NOMO-1 treated with DMSO at 0.1 percent for 48 hours (cell line): Measurements from ENCODE around the gene HDLBP.
A peak's percentile ranks its signal among the peaks of the same experiment; 100 is the strongest.
"Not testable (repeated sequence)": the region's sequence is repeated elsewhere in the genome, so short reads cannot be mapped to it uniquely, and the experiment has no call there.

Source experiments
- DNase-seq: peaks from one replicate; lab custom pipeline; 2025; ENCODE audit not compliant: unreplicated experiment; lab: John Stamatoyannopoulos, UW

Gene HDLBP

GRCh38 chr2:241339839-241340630, 24.6 kb upstream of the HDLBP start:
- no peak for DNase-seq

- DNase-seq, result no peak
Observed at GRCh38 chr2:241334813-241335212, 19.3 kb upstream of the HDLBP start.

GRCh38 chr2:241330616-241330981, 15.1 kb upstream of the HDLBP start:
- DNase-seq, result no peak

- no peak for DNase-seq
Observed at GRCh38 chr2:241329669-241330615, 14.5 kb upstream of the HDLBP start.

- DNase-seq, result no peak
Observed at GRCh38 chr2:241325257-241325656, 9.8 kb upstream of the HDLBP start.

GRCh38 chr2:241324775-241325174, 9.3 kb upstream of the HDLBP start:
- DNase-seq, result peak; percentile 74

GRCh38 chr2:241323778-241324177, 8.3 kb upstream of the HDLBP start:
- DNase-seq, result no peak

- no peak for DNase-seq
Observed at GRCh38 chr2:241321886-241322285, 6.4 kb upstream of the HDLBP start.

GRCh38 chr2:241321033-241321432, 5.6 kb upstream of the HDLBP start:
- no peak for DNase-seq

- DNase-seq, result no peak
Observed at GRCh38 chr2:241320394-241320793, 4.9 kb upstream of the HDLBP start.

- DNase-seq, result not testable (repeated sequence)
Observed at GRCh38 chr2:241318830-241319229, 3.4 kb upstream of the HDLBP start.

- peak; percentile 70 for DNase-seq
Observed at GRCh38 chr2:241317391-241317790, 1.9 kb upstream of the HDLBP start.

- DNase-seq, result no peak
Observed at GRCh38 chr2:241316825-241317224, 1.4 kb upstream of the HDLBP start.

GRCh38 chr2:241315879-241316631, 583 bp upstream of the HDLBP start, which contains the start of gene SEPTIN2:
Gene SEPTIN2 (plus strand): TSS chr2:241315925. CDS start chr2:241324233, 8,308 bp downstream.
- DNase-seq, result peak; percentile 47

- peak; percentile 69 for DNase-seq
Observed at GRCh38 chr2:241314226-241315092, 1.0 kb downstream of the HDLBP start.

- no peak for DNase-seq
Observed at GRCh38 chr2:241313543-241314095, 1.9 kb downstream of the HDLBP start.

- DNase-seq, result no peak
Observed at GRCh38 chr2:241312082-241312481, 3.4 kb downstream of the HDLBP start.

GRCh38 chr2:241310917-241311566, 4.4 kb downstream of the HDLBP start:
- DNase-seq, result no peak

GRCh38 chr2:241309684-241310117, 5.8 kb downstream of the HDLBP start:
- DNase-seq, result peak; percentile 86
